Astrocyte of the spinal cord (primary cell): ENCODE measurements around the gene IQUB.

Experiments used
- DNase-seq: peaks from one replicate; pipeline ENCODE4 v3.0.0; 2011; ENCODE audit warnings: low read depth, low spot score
- H3K4me3 ChIP-seq: 2 replicates; pipeline ENCODE4 v1.5.1; 2011; ENCODE audit warnings: low read depth, mild to moderate bottlenecking, low read length, moderate library complexity
- in situ Hi-C: cut with HindIII; loops from 2 replicates; pipeline ENCODE4 v1.10.0; 2017; ENCODE audit warnings: low sequenced_read_pairs
- TF ChIP-seq, protein P1 (sequence below): IDR thresholded peaks from 2 replicates; pipeline ENCODE4 v1.5.1; 2012; ENCODE audit warnings: low read depth, mild to moderate bottlenecking, low read length, inconsistent platforms

IQUB gene

DNA sequence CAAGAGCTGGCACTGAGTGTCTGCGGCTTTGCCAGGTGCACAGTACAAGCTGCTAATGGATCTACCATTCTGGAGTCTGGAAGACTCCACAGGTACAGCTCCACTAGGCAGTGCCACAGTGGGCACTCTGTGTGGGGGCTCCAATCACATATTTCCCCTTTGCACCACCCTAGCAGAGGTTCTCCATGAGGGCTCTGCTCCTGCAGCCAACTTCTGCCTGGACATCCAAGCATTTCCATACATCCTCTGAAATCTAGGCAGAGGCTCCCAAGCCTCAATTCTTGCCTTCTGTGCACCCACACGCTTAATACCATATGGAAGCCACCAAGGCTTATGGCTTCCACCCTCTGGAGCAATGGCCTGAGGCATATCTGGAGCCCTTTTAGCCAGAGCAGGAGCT is 29.2 kb downstream of the IQUB start:
- in situ Hi-C loops = no loop called here
- TF ChIP-seq, protein P1, sequence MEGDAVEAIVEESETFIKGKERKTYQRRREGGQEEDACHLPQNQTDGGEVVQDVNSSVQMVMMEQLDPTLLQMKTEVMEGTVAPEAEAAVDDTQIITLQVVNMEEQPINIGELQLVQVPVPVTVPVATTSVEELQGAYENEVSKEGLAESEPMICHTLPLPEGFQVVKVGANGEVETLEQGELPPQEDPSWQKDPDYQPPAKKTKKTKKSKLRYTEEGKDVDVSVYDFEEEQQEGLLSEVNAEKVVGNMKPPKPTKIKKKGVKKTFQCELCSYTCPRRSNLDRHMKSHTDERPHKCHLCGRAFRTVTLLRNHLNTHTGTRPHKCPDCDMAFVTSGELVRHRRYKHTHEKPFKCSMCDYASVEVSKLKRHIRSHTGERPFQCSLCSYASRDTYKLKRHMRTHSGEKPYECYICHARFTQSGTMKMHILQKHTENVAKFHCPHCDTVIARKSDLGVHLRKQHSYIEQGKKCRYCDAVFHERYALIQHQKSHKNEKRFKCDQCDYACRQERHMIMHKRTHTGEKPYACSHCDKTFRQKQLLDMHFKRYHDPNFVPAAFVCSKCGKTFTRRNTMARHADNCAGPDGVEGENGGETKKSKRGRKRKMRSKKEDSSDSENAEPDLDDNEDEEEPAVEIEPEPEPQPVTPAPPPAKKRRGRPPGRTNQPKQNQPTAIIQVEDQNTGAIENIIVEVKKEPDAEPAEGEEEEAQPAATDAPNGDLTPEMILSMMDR = no peak

DNA sequence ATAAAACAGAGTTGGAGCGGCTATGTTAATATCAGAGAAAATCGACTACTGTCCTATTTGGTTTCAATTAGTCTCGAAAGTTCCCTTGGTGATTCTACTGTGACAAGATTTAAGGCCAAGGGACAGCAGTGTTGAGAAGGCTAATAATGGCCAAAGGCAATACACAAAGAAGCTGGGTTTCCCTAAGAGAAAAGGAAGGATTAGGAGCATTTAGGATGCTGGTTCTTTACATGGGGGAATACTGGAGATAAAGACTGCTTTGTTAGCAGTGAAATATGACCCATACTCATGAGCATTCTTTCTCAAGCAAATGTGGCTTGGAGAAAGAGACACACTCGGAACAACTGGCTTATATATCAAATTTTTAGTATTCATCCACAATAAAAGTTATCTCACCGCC is 32.2 kb downstream of the IQUB start:
- in situ Hi-C loops = no loop called here
- TF ChIP-seq, protein P1 = no peak
- H3K4me3 ChIP-seq = no peak overlapping the region
- no peak for DNase-seq

More for the DNA sequence above, 29.2 kb downstream of the IQUB start:
- no peak for DNase-seq
- H3K4me3 ChIP-seq = no peak overlapping the region

DNA sequence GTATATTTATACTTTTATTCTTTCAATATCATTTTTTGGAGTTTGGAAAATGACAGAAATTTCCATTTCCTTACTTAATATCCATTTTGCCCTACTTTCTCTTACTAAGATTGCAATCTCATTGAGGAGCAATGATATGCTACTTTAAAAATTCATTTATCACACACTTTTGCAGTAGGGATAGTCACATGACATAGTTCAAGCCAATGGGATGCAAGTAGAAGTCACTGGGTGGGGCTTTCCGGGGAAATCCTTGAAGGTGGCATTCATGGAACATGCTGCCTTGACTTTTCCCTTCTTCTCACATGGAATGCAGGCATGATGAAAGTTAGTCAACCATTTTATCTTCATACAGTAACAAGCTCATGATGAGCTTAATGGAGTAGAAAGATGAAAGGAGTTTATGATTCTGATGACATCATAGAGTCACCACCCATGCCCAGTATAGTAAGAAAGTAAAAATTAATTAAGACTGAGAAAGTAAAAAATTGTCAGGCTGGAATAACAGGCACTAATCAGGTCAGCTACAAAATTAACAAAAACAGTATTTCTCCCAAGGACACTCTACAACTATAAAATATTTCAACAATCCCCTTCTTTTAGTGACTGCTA is 33.4 kb downstream of the IQUB start:
- in situ Hi-C loops = no loop called here
- TF ChIP-seq, protein P1 = no peak
- H3K4me3 ChIP-seq = no peak overlapping the region
- no peak for DNase-seq

DNA sequence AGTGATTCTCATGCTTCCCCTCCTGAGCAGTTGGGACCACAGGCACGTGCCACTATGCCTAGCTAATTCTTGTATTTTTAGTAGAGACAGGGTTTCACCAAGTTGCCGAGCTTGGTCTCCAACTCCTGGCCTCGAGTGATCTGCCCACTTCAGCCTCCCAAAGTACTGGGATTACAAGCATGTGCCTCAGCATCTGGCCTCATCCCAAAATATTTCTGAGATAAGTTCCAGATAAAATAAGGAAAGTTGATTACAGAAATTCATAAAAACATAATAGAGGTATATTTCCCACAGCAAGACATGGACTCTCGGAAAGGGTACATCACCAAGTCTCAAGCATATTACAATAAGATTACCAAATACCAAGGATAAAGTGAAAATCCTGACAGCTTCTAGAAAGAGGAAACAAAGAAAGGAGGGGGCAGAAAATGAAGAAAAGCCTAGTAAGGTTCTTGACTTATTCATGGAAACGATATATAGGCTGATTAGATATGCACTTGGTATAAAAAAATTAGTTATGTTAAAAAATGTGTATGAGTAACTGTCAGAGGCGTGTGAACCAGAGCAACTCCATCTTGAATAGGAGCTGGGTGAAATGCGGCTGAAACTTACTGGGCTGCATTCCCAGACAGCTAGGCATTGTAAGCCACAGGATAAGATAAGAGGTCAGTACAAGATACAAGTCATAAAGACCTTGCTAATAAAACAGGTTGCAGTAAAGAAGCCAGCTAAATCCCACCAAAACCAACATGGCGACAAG is 35.0 kb downstream of the IQUB start:
- DNase-seq = no peak
- in situ Hi-C loops = no loop called here
- no peak overlapping the region for H3K4me3 ChIP-seq
- TF ChIP-seq, protein P1 = no peak

- no peak overlapping the region for H3K4me3 ChIP-seq
- TF ChIP-seq, protein P1 = no peak
- no peak for DNase-seq
- in situ Hi-C loops = no loop called here
Observed at GRCh38 chr7:123498601-123499000, 35.8 kb downstream of the IQUB start.

- TF ChIP-seq, protein P1 = no peak
- DNase-seq = no peak
- H3K4me3 ChIP-seq = no peak overlapping the region
- in situ Hi-C loops = no loop called here
Observed at GRCh38 chr7:123498031-123498430, 36.4 kb downstream of the IQUB start.
